CD4-positive, alpha-beta memory T cell (primary cell): ENCODE results near the gene EDA. TPM values are rescaled to one million over a fixed set of nuclear protein-coding genes. Genes with fewer than 3 reads are reported as not detected.

ENCODE experiments used
- CTCF ChIA-PET: fragments of 350-600 bp; sonication (Branson Sonifier 250); formaldehyde crosslinking; loops from one replicate; lab custom pipeline; 2021; ENCODE audit warnings: inconsistent platforms; ENCODE audit not compliant: partially characterized antibody; lab: Charles Lee
- POLR2A ChIA-PET: fragments of 350-600 bp; sonication (Branson Sonifier 250); formaldehyde crosslinking; loops from one replicate; lab custom pipeline; 2021; ENCODE audit not compliant: partially characterized antibody; lab: Charles Lee
- DNase-seq, 5 donors: peaks; one replicate each; pipeline versions ENCODE4 v3.0.0 to v3.0.0-alpha.2; 2020 to 2022; ENCODE audit warnings: mixed read lengths in 1 of 5
- H3K27ac ChIP-seq: one replicate; pipeline ENCODE4 v1.7.0; 2013; ENCODE audit warnings: low read depth, low read length
- H3K27me3 ChIP-seq: 2 replicates; pipeline ENCODE4 v1.7.0; 2013; ENCODE audit warnings: mild to moderate bottlenecking, low read length, moderate library complexity; ENCODE audit not compliant: insufficient read depth
- H3K36me3 ChIP-seq: 2 replicates; pipeline ENCODE4 v1.7.0; 2013; ENCODE audit warnings: mild to moderate bottlenecking, low read length, moderate library complexity; ENCODE audit not compliant: insufficient read depth
- H3K4me1 ChIP-seq: 2 replicates; pipeline ENCODE4 v1.7.0; 2013; ENCODE audit warnings: mild to moderate bottlenecking, low read length, moderate library complexity; ENCODE audit not compliant: insufficient read depth
- H3K4me3 ChIP-seq, 2 donors: one replicate each; pipeline ENCODE4 v1.7.0; 2013; ENCODE audit warnings: low read length in 2 of 2, mild to moderate bottlenecking in 1 of 2
- H3K9me3 ChIP-seq, 2 donors: one replicate each; pipeline ENCODE4 v1.7.0; 2013; ENCODE audit warnings: low read length in 2 of 2, control low read depth in 1 of 2; ENCODE audit not compliant: control insufficient read depth in 1 of 2
- H3K27ac Mint-ChIP-seq, 7 donors: one replicate each; pipeline ENCODE4 v1.8.0; 2020 to 2021; ENCODE audit warnings: mixed read lengths in 7 of 7, mild to moderate bottlenecking in 6 of 7, inconsistent platforms in 3 of 7, moderate library complexity in 3 of 7
- H3K27me3 Mint-ChIP-seq, 2 donors: one replicate each; pipeline ENCODE4 v1.8.0; 2020 to 2021; ENCODE audit warnings: mixed read lengths in 2 of 2
- H3K36me3 Mint-ChIP-seq, 2 donors: one replicate each; pipeline ENCODE4 v1.8.0; 2020 to 2021; ENCODE audit warnings: mixed read lengths in 2 of 2, inconsistent platforms in 1 of 2, mild to moderate bottlenecking in 1 of 2
- H3K4me1 Mint-ChIP-seq, 4 donors: one replicate each; pipeline ENCODE4 v1.8.0; 2020 to 2021; ENCODE audit warnings: mixed read lengths in 4 of 4, mild to moderate bottlenecking in 1 of 4
- H3K4me3 Mint-ChIP-seq, 8 donors: one replicate each; pipeline ENCODE4 v1.8.0; 2020 to 2021; ENCODE audit warnings: mixed read lengths in 8 of 8, mild to moderate bottlenecking in 7 of 8, moderate library complexity in 6 of 8, inconsistent platforms in 3 of 8
- H3K9me3 Mint-ChIP-seq, 8 donors: one replicate each; pipeline ENCODE4 v1.8.0; 2020 to 2021; ENCODE audit warnings: mixed read lengths in 8 of 8, mild to moderate bottlenecking in 5 of 8, inconsistent platforms in 3 of 8, moderate library complexity in 1 of 8
- intact Hi-C: fragments of 100-400 bp; cut with micrococcal nuclease; formaldehyde crosslinking; loops from one replicate; pipeline ENCODE4 v1.15.1; 2023
- polyA plus RNA-seq, 2 donors: library from polyadenylated mRNA; unstranded; fragments of 300-500 nt; fragmentation: Illumina TruSeq; gene quantifications; one replicate each; pipeline ENCODE4 v1.2.3, GENCODE V29; 2021
- total RNA-seq, 2 experiments: library from RNA; stranded (reverse); gene quantifications; one replicate each; pipeline ENCODE4 v1.2.3, GENCODE V29; 2021

The EDA gene
- total and polyA plus RNA-seq, 4 experiments from 2014 or later = 0.69 to 4.0 (median 2.9) TPM

DNA sequence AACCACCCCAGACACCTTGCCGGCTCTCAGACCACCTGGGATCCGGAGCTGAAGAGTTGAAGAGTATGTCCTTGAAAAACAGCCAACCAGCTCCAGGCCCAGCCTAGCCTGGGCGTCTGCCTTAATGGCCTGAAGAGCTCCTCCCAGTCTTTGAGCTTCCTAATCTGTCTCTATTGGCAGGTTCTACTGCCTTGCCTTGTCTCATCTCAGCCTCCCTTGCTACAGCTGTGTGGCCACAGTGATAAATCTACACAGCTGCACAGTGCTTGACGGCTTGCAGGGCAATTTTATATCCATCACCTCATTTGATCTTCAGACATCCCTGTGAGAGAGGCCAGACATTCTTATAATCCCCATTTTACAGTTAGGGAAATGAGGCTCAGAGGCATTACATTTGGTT lies 413.9 kb downstream of the EDA start:
- Mint-ChIP-seq H3K9me3 (peaks cover 0 to 1% (median 0%) of the 10 kb centered on the region in 8 donors), H3K27me3 (no peaks in the 10 kb centered on the region), H3K27ac (peak overlapping the region in 1 of 7 donors; percentile 12), H3K36me3 (no peaks in the 10 kb centered on the region), H3K4me1 (peaks cover 10 to 47% (median 25%) of the 10 kb centered on the region in 4 donors), H3K4me3 (no peak overlapping the region)
- no peaks in the 10 kb centered on the region for H3K36me3 ChIP-seq
- no peaks in the 10 kb centered on the region for H3K9me3 ChIP-seq
- no peaks in the 10 kb centered on the region for H3K27me3 ChIP-seq
- ChIA-PET POLR2A (no interaction called here), CTCF (interaction anchor here (0.8 to 3.3 kb wide), 5 partner anchors 9 to 605 kb away, joined by 3 to 17 read pairs (median 4); no protein-coding TSS in a partner anchor)
- H3K27ac ChIP-seq = no peak overlapping the region
- peaks cover 31% of the 10 kb centered on the region for H3K4me1 ChIP-seq
- no peak overlapping the region for H3K4me3 ChIP-seq
- intact Hi-C loops = loop anchor here (5.0 kb wide), 1 partner anchor 413 kb away; the partner anchor contains the start of gene EDA
- no peak for DNase-seq

DNA sequence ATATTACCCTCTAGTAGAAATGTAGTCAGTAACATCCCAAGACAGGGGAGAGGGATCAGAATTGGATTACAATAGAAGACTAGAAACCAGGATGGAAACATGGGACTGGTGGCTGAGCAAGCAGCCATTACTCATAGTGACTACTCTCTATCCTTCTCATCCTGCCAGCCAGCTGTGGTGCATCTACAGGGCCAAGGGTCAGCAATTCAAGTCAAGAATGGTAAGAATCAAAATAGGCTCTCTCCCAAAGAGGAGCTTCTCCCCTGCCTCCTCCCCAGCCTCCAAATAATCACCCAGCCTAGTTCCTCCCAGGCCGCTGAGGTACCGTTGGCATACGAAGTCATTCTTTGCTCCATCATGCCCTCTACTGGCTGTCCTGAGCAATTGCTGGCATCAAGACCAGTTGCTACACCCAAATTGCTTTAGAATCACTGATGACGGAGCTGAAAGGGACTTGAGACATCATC lies 414.4 kb downstream of the EDA start:
- Histone ChIP-seq H3K4me1 (peaks cover 27% of the 10 kb centered on the region), H3K9me3 (no peaks in the 10 kb centered on the region), H3K36me3 (no peaks in the 10 kb centered on the region), H3K27me3 (no peaks in the 10 kb centered on the region), H3K27ac (no peak overlapping the region), H3K4me3 (no peak overlapping the region)
- intact Hi-C loops = no loop called here
- POLR2A ChIA-PET = no interaction called here
- H3K4me3 Mint-ChIP-seq = peak overlapping the region in 2 of 8 donors; percentile 9 to 11
- no peaks in the 10 kb centered on the region for H3K36me3 Mint-ChIP-seq
- H3K27me3 Mint-ChIP-seq = no peaks in the 10 kb centered on the region
- H3K4me1 Mint-ChIP-seq = peaks cover 10 to 42% (median 23%) of the 10 kb centered on the region in 4 donors
- peak; percentile 31 to 54 (median 51) for DNase-seq
- CTCF ChIA-PET = interaction anchor here (0.6 to 3.3 kb wide), 7 partner anchors 10 to 606 kb away, joined by 3 to 17 read pairs (median 4); no protein-coding TSS in a partner anchor
- peaks cover 0 to 1% (median 0%) of the 10 kb centered on the region in 8 donors for H3K9me3 Mint-ChIP-seq
- peak overlapping the region in 3 of 7 donors; percentile 6 to 25 (median 12) for H3K27ac Mint-ChIP-seq

DNA sequence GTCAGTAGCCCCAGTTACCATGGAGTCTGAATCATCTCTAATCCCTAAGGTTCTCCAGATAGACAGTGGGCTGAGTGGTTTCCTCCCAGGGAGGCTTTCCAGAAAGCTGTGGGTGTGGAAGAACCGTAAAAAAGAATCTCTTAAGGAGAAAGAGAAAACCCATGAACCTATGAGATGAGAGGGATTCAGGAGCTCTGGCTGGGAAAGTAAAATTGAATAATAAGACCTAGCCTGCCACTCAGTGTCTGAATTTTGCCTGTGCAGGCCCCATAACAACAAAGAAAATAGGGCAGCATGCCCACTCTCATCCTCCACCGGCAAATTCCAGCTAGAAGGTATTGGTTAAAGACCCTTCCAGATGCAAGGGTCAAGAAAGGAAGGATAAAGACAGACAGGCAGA lies 416.9 kb downstream of the EDA start:
- no peaks in the 10 kb centered on the region for H3K36me3 ChIP-seq
- Mint-ChIP-seq H3K9me3 (peaks cover 0 to 1% (median 0%) of the 10 kb centered on the region in 8 donors), H3K4me3 (no peak overlapping the region), H3K4me1 (peaks cover 5 to 23% (median 6%) of the 10 kb centered on the region in 4 donors), H3K36me3 (no peaks in the 10 kb centered on the region), H3K27ac (no peak overlapping the region), H3K27me3 (no peaks in the 10 kb centered on the region)
- intact Hi-C loops = no loop called here
- CTCF ChIA-PET = interaction anchor here (0.6 to 1.1 kb wide), 2 partner anchors 16 to 34 kb away, joined by 3 read pairs; no protein-coding TSS in a partner anchor
- no peak for DNase-seq
- no peak overlapping the region for H3K4me3 ChIP-seq
- H3K4me1 ChIP-seq = peaks cover 20% of the 10 kb centered on the region
- H3K27ac ChIP-seq = no peak overlapping the region
- POLR2A ChIA-PET = no interaction called here
- H3K9me3 ChIP-seq = no peaks in the 10 kb centered on the region
- H3K27me3 ChIP-seq = no peaks in the 10 kb centered on the region

DNA sequence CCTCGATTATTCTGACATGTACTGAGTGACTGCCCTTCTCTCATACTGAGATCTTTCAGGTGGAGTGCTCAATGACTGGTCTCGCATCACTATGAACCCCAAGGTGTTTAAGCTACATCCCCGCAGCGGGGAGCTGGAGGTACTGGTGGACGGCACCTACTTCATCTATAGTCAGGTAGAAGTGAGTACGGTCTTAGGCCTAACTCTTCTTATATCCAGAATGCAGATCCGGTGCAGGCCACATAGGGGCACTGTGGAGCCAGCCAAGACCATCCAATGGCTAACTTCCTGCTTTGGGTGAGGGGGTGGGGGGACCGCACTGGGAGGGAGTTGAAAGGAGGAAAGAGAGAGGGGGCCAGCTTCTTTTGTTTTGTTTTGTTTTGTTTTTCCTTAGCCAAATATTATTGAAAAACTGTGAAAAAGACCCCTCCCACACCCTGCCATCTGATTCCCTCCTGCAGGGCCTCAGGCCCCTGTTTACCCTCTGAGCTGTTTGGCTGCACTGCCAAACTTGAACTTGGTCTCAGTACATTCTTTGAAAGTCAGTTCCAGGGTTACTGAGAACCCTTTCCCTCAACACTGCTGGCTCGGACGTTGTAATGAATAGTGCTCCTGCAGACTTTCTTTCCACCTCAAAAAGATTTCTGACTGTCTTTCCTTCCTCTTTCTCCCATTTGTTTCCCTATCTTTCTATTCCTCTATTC lies 417.6 kb downstream of the EDA start:
- intact Hi-C loops = no loop called here
- peaks cover 20% of the 10 kb centered on the region for H3K4me1 ChIP-seq
- H3K9me3 ChIP-seq = no peaks in the 10 kb centered on the region
- no peaks in the 10 kb centered on the region for H3K27me3 Mint-ChIP-seq
- ChIA-PET CTCF (interaction anchor here (0.6 to 1.1 kb wide), 2 partner anchors 17 to 34 kb away, joined by 3 read pairs; no protein-coding TSS in a partner anchor), POLR2A (no interaction called here)
- peak overlapping the region in 2 of 7 donors; percentile 14 to 60 for H3K27ac Mint-ChIP-seq
- H3K27me3 ChIP-seq = no peaks in the 10 kb centered on the region
- no peaks in the 10 kb centered on the region for H3K36me3 Mint-ChIP-seq
- no peaks in the 10 kb centered on the region for H3K36me3 ChIP-seq
- no peak for DNase-seq
- H3K4me3 Mint-ChIP-seq = no peak overlapping the region
- no peak overlapping the region for H3K27ac ChIP-seq
- no peak overlapping the region for H3K4me3 ChIP-seq
- H3K4me1 Mint-ChIP-seq = peaks cover 5 to 18% (median 6%) of the 10 kb centered on the region in 4 donors
- peaks cover 0 to 1% (median 0%) of the 10 kb centered on the region in 8 donors for H3K9me3 Mint-ChIP-seq

DNA sequence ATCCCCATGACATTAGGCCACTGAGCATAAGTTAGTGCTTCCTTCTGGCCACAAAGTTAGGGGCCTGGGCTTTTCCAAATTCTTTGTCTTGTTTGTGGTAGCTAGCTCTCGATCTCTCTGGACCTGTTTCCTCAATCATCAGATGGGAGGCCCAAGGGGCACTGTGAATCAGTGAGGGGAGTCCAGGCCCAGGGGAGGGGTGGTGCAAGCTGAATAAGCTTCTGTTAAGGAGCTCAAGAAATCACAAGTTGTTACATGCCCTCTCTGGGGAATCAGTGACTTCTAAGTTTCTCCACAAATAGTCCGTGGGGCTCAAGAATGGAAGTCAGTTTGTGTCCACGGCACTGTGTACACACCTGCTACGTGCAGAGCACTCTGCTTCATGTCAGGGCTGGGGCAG lies 418.7 kb downstream of the EDA start:
- H3K9me3 Mint-ChIP-seq = peaks cover 0 to 1% (median 0%) of the 10 kb centered on the region in 8 donors
- CTCF ChIA-PET = no interaction called here
- H3K4me3 Mint-ChIP-seq = no peak overlapping the region
- no peak for DNase-seq
- intact Hi-C loops = no loop called here
- Histone ChIP-seq H3K27me3 (no peaks in the 10 kb centered on the region), H3K27ac (no peak overlapping the region), H3K4me1 (peaks cover 12% of the 10 kb centered on the region), H3K9me3 (no peaks in the 10 kb centered on the region), H3K36me3 (no peaks in the 10 kb centered on the region), H3K4me3 (no peak overlapping the region)
- POLR2A ChIA-PET = no interaction called here
- peaks cover 5 to 15% (median 6%) of the 10 kb centered on the region in 4 donors for H3K4me1 Mint-ChIP-seq
- no peaks in the 10 kb centered on the region for H3K36me3 Mint-ChIP-seq
- no peak overlapping the region for H3K27ac Mint-ChIP-seq
- no peaks in the 10 kb centered on the region for H3K27me3 Mint-ChIP-seq

DNA sequence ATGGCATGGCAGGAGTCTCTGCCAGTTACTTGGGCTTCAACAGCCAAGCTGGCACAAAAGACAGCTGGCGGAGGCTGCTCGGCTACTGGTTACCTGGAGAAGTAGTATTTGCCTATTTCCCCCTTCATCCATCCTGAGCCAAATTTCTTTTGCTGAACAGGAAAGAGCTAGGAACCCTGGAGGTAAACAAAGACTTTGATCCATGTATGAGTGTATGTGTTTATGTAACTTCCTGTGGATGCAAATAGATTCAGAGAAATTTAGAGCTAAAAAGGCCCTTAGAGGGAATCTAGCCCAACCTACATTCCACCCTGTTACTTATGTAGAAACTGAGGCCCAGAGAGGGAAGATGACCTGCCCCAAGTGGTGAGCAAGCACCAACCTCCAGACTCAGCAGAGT lies 422.6 kb downstream of the EDA start:
- Mint-ChIP-seq H3K36me3 (no peaks in the 10 kb centered on the region), H3K4me3 (no peak overlapping the region), H3K9me3 (no peaks in the 10 kb centered on the region), H3K27ac (no peak overlapping the region), H3K27me3 (no peaks in the 10 kb centered on the region), H3K4me1 (no peaks in the 10 kb centered on the region)
- CTCF ChIA-PET = no interaction called here
- Histone ChIP-seq H3K4me1 (no peaks in the 10 kb centered on the region), H3K9me3 (no peaks in the 10 kb centered on the region), H3K27me3 (no peaks in the 10 kb centered on the region), H3K36me3 (no peaks in the 10 kb centered on the region), H3K4me3 (no peak overlapping the region), H3K27ac (no peak overlapping the region)
- POLR2A ChIA-PET = no interaction called here
- no peak for DNase-seq
- intact Hi-C loops = no loop called here

DNA sequence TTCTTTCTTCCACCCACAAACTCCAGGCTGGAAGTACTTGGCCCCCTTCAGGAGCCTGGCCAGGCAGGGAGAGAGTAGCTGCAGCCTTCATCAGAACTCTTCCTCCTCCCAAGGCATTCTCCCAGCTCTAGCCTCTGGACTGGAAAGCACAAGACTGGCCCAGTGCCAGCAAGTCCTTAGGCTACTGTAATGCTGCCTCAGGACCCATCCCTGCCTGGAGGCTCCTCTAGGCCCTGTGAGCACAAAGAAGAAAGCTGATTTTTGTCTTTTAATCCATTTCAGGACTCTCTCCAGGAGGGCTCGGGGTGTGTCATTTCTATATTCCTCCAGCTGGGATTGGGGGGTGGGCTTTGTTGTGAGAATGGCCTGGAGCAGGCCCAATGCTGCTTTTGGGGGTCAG lies 423.0 kb downstream of the EDA start:
- no peaks in the 10 kb centered on the region for H3K4me1 Mint-ChIP-seq
- intact Hi-C loops = no loop called here

More for the DNA sequence above, 423.0 kb downstream of the EDA start:
- DNase-seq = no peak
- H3K27ac Mint-ChIP-seq = no peak overlapping the region
- ChIA-PET POLR2A (no interaction called here), CTCF (interaction anchor here (1.8 kb wide), 1 partner anchor 12 kb away, joined by 5 read pairs; no protein-coding TSS in a partner anchor)
- no peak overlapping the region for H3K4me3 ChIP-seq
- no peaks in the 10 kb centered on the region for H3K9me3 Mint-ChIP-seq
- H3K4me1 ChIP-seq = no peaks in the 10 kb centered on the region
- H3K4me3 Mint-ChIP-seq = no peak overlapping the region
- H3K36me3 Mint-ChIP-seq = no peaks in the 10 kb centered on the region
- no peaks in the 10 kb centered on the region for H3K27me3 ChIP-seq
- H3K36me3 ChIP-seq = no peaks in the 10 kb centered on the region
- H3K9me3 ChIP-seq = no peaks in the 10 kb centered on the region
- H3K27me3 Mint-ChIP-seq = no peaks in the 10 kb centered on the region
- H3K27ac ChIP-seq = no peak overlapping the region
